ENCODE data around the gene HSP90AB1.
A peak's percentile ranks its signal among the peaks of the same experiment; 100 is the strongest.

Gene HSP90AB1

GRCh38 chr6:44298055-44298803 is 51.3 kb downstream of the HSP90AB1 start:
- DNase-seq, result peak in 1 of 10 donors; percentile 72
- intact Hi-C loops (cut with DNase I), result no loop called here

GRCh38 chr6:44298864-44299263 is 52.0 kb downstream of the HSP90AB1 start:
- intact Hi-C loops (cut with DNase I), result no loop called here

GRCh38 chr6:44300292-44300823 is 53.5 kb downstream of the HSP90AB1 start:
- intact Hi-C loops (cut with DNase I), result no loop called here
- peak in 2 of 10 donors; percentile 35 to 43 for DNase-seq

More at GRCh38 chr6:44298864-44299263, 52.0 kb downstream of the HSP90AB1 start:
- DNase-seq, result peak in 1 of 10 donors; percentile 43

GRCh38 chr6:44301106-44301505 is 54.2 kb downstream of the HSP90AB1 start:
- peak in 2 of 10 donors; percentile 28 to 71 for DNase-seq
- intact Hi-C loops (cut with DNase I), result no loop called here

GRCh38 chr6:44301782-44302564 is 55.1 kb downstream of the HSP90AB1 start:
- intact Hi-C loops (cut with DNase I), result no loop called here
- peak in 1 of 10 donors; percentile 28 for DNase-seq

GRCh38 chr6:44302856-44303255 is 56.0 kb downstream of the HSP90AB1 start:
- DNase-seq, result peak in 1 of 10 donors; percentile 72
- intact Hi-C loops (cut with DNase I), result no loop called here

Measured in posterior cingulate gyrus (tissue), 11 donors.